ENCODE measurements around the gene ANTXR2.
A peak's percentile ranks its signal among the peaks of the same experiment; 100 is the strongest.

Gene ANTXR2

DNA sequence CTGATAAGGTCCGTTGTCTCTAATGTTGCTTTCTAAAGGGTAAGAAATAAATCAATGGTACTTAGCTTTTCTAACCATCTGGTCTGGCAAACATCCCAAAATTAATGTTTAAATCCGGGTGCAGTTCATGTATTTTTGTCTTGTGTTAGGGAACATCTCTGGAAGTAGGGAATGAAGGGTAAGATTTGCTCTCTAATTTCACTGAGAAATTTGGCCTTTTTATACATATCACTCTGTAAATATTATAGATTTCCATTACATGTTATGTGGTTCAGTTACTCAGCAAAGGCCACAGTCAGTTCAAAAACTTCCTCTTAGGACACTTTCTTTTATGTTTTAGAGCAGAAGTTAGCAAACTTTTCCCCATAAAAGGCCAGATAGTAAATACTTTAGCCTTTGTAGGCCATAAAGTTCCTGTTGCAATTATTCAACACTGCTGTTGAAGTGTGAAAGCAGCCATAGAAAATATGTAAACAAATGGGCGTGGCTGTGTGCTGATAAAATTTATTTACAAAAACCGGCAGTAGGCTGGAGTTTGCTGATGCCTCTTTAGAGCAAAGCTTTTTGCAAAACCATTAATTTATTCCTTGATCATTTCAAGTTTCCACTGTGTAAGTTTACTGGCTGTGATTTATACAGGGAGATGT is 218.1 kb downstream of the ANTXR2 start:
- no peak for DNase-seq

DNA sequence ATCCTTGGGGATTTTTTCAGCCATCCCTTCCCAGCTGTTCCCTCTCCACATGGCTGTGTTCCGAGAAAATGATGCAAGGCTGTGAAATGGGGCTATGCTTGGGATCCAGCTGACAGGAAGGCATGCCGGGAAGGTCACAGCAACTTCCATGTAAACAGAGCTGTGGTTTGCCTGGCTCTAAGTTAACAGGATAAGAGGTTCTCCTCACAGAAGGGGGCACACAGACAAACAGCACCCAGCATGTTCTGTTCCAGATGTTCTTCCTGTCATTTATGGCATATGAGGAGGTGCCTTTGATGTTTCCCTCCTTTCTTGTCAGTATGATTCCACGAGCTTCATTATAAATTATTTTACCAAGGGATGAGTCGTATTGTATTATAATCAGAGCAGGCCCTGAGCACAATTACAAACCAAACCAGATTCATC is 220.7 kb downstream of the ANTXR2 start:
- DNase-seq: peak; percentile 86

DNA sequence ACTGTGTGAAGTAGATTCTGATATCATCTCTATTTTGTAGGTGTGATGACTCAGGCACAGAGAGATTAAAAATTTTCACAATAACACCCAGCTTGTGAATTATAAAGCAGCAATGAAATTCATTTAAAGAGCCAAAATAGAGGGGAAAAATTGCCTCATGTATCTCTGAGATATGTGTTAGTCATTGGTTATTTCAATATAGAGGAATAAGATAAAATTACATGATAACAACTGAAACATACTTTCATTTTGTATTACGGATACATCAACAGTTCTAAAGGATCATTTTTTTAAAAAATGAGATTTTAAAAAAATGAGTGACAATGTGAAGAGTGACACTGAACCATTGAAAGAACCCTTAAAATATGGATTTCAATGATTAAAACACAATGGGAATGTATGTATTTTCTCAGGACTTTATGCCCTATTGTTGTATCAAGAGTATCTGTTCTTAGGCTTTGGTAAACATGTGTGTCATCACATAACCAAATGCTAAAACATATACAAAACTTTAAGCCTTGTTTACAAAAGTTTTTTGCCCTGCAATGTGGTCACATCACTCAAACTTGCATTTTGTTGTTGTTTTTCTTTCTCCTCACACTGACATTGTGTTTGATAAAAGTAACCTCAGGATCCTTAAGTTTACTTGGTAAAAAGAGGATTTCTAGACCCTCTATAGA is 221.3 kb downstream of the ANTXR2 start:
- DNase-seq: peak; percentile 44

Measured in fibroblast of skin of right biceps (primary cell).